K562 (cell line): Measurements from ENCODE around the gene GRAMD1B. TPM values are rescaled to one million over a fixed set of nuclear protein-coding genes. Genes with fewer than 3 reads are reported as not detected.

Experiments used
- ATAC-seq: fragments of 200-7000 bp; cut with Tn5 transposase; 3 replicates; pipeline ENCODE4 v1.9.1; 2020; ENCODE audit warnings: moderate library complexity
- BruUV-seq: library from RNA; stranded (reverse); fragments of 400-500 nt; replicated peaks from 2 replicates; lab custom pipeline; 2021; lab: Mats Ljungman, UMichigan
- CTCF ChIA-PET: fragments of 300-600 bp; formaldehyde crosslinking; extraction: SDS; loops from one replicate; lab custom pipeline; 2021; ENCODE audit warnings: low intra/inter-chr PET ratio; lab: Yijun Ruan, JAX
- POLR2A ChIA-PET: fragments of 300-600, 350-650 bp; sonication (Branson Sonifier 250); formaldehyde crosslinking; extraction: SDS; loops from one replicate; lab custom pipeline; 2021; ENCODE audit warnings: antibody characterized with exemption, inconsistent platforms; lab: Yijun Ruan, JAX
- DNase-seq, 4 experiments: peaks; one replicate each; pipeline versions ENCODE4 v3.0.0 to v3.0.0-alpha.2; 2011 to 2018; ENCODE audit warnings: low spot score in 3 of 4, mixed read lengths in 3 of 4; ENCODE audit errors: extremely low read depth in 1 of 4
- FAIRE-seq: peaks from 2 replicates; lab custom pipeline; 2011; peaks lifted over from hg19 to GRCh38; lab: Jason Lieb, UNC
- H2AFZ ChIP-seq: 2 replicates; pipeline ENCODE4 v1.6.0; 2011; ENCODE audit warnings: low read depth, low read length, control low read depth, inconsistent platforms
- H3K27ac ChIP-seq: fragments of 200-600 bp; 3 replicates; pipeline ENCODE4 v1.8.0; 2011; ENCODE audit warnings: low read depth, mild to moderate bottlenecking, control low read depth, inconsistent platforms, low read length, moderate library complexity, mixed read lengths; ENCODE audit errors: extremely low read depth
- H3K27me3 ChIP-seq, 2 experiments: fragments of 300-600 bp in 1 of 2; 2 replicates in 1 of 2; 3 replicates in 1 of 2; pipeline versions ENCODE4 v1.6.0 to v1.8.0; 2011; ENCODE audit warnings: inconsistent platforms in 2 of 2, low read length in 2 of 2, mild to moderate bottlenecking in 1 of 2, mixed read lengths in 1 of 2, moderate library complexity in 1 of 2; ENCODE audit not compliant: control insufficient read depth in 2 of 2, insufficient read depth in 2 of 2
- H3K36me3 ChIP-seq: fragments of 300-600 bp; 3 replicates; pipeline ENCODE4 v1.8.0; 2011; ENCODE audit warnings: mild to moderate bottlenecking, low read length, inconsistent platforms; ENCODE audit not compliant: control insufficient read depth, insufficient read depth
- H3K4me1 ChIP-seq, 2 experiments: fragments of 200-600 bp in 1 of 2; replicated peaks in 1 of 2; 2 replicates in 1 of 2; 3 replicates in 1 of 2; pipeline versions ENCODE4 v1.5.1 to v1.8.0; 2011; ENCODE audit warnings: inconsistent platforms in 2 of 2, low read length in 2 of 2, mild to moderate bottlenecking in 1 of 2, mixed read lengths in 1 of 2, moderate library complexity in 1 of 2; ENCODE audit not compliant: control insufficient read depth in 2 of 2, insufficient read depth in 2 of 2
- H3K4me2 ChIP-seq: 2 replicates; pipeline ENCODE4 v1.6.1; 2011; ENCODE audit warnings: low read length, control low read depth, inconsistent platforms, mixed read lengths; ENCODE audit not compliant: insufficient read depth
- H3K4me3 ChIP-seq: fragments of 200-600 bp; sonication (generic), shearing (Covaris generic); 2 replicates; pipeline ENCODE4 v1.5.1; 2016; ENCODE audit warnings: control low read depth, inconsistent platforms
- H3K79me2 ChIP-seq: fragments of 200-600 bp; 3 replicates; pipeline ENCODE4 v1.8.0; 2011; ENCODE audit warnings: low read length, inconsistent platforms; ENCODE audit not compliant: control insufficient read depth, insufficient read depth
- H3K9ac ChIP-seq, 2 experiments: 2 replicates each; pipeline versions ENCODE4 v1.6.0 to v1.6.1; 2011; ENCODE audit warnings: low read depth in 2 of 2, low read length in 2 of 2, control low read depth in 1 of 2, inconsistent platforms in 1 of 2, mild to moderate bottlenecking in 1 of 2, mixed read lengths in 1 of 2; ENCODE audit not compliant: insufficient read depth in 1 of 2
- H3K9me1 ChIP-seq: one replicate; pipeline ENCODE4 v1.6.0; 2011; ENCODE audit warnings: inconsistent platforms, mild to moderate bottlenecking, low read length, moderate library complexity; ENCODE audit not compliant: control insufficient read depth, insufficient read depth
- H3K9me3 ChIP-seq: replicated peaks from 2 replicates; pipeline ENCODE4 v1.5.1; 2011; ENCODE audit warnings: low read depth, low read length, inconsistent platforms; ENCODE audit not compliant: control insufficient read depth, insufficient read depth
- H4K20me1 ChIP-seq: replicated peaks from 2 replicates; pipeline ENCODE4 v1.6.1; 2011; ENCODE audit warnings: low read length, inconsistent platforms, mixed read lengths; ENCODE audit not compliant: control insufficient read depth, insufficient read depth
- C11orf30 ChIP-seq: fragments of 450-650 bp; IDR thresholded peaks from 2 replicates; pipeline ENCODE4 v1.6.1; 2016; ENCODE audit warnings: low read depth, mild to moderate bottlenecking
- CBX5 ChIP-seq: IDR thresholded peaks from 2 replicates; pipeline ENCODE4 v1.6.1; 2014; ENCODE audit warnings: low read depth, borderline replicate concordance
- CLOCK ChIP-seq: fragments of 250-450 bp; sonication (Bioruptor Pico); IDR thresholded peaks from 2 replicates; pipeline ENCODE4 v1.4.0; 2020; ENCODE audit warnings: mild to moderate bottlenecking, moderate library complexity, borderline replicate concordance
- EHMT2 ChIP-seq: fragments of 450-650 bp; IDR thresholded peaks from 2 replicates; pipeline ENCODE4 v1.6.1; 2018; ENCODE audit warnings: antibody characterized with exemption
- FOXK2 ChIP-seq, 2 experiments: fragments of 450-650 bp; IDR thresholded peaks in 1 of 2; conservative IDR thresholded peaks in 1 of 2; 2 replicates each; pipeline ENCODE4 v1.6.1; 2016; ENCODE audit warnings: low read depth in 2 of 2, mild to moderate bottlenecking in 1 of 2
- MXI1 ChIP-seq: IDR thresholded peaks from 2 replicates; pipeline ENCODE4 v1.6.1; 2011; ENCODE audit warnings: low read depth, mild to moderate bottlenecking, improper control_type of control experiment, low read length
- POLR3G ChIP-seq: IDR thresholded peaks from 2 replicates; pipeline ENCODE4 v1.6.1; 2011; ENCODE audit not compliant: insufficient read length, insufficient replicate concordance; ENCODE audit errors: extremely low read depth
- RCOR1 ChIP-seq, 2 experiments: IDR thresholded peaks; 2 replicates each; pipeline ENCODE4 v1.6.1; 2012; ENCODE audit warnings: low read depth in 2 of 2, low read length in 2 of 2, borderline replicate concordance in 1 of 2, improper control_type of control experiment in 1 of 2
- TCF7L2 ChIP-seq: fragments of 150-350 bp; IDR thresholded peaks from 2 replicates; pipeline ENCODE4 v1.6.1; 2016; ENCODE audit warnings: low read depth, mild to moderate bottlenecking, low read length, moderate library complexity
- ZNF143 ChIP-seq: sonication (generic); formaldehyde crosslinking; IDR thresholded peaks from 2 replicates; pipeline ENCODE4 v1.9.0; 2022; ENCODE audit warnings: mild to moderate bottlenecking, missing genetic modification reagents
- ZNF239 ChIP-seq: fragments of 250-450 bp; sonication (Bioruptor Pico); IDR thresholded peaks from 2 replicates; pipeline ENCODE4 v1.4.0; 2020; ENCODE audit warnings: mild to moderate bottlenecking
- WGBS: fragments of 100-300 bp; shearing (Covaris generic); methylation state at CpG from one replicate; pipeline ENCODE4 v1.1.6; 2016; ENCODE audit warnings: low coverage, mixed read lengths; ENCODE audit not compliant: insufficient coverage; ENCODE audit errors: missing lambda C conversion rate; 5-methylcytosine and 5-hydroxymethylcytosine counted together
- in situ Hi-C: fragments of 300-500 bp; cut with MboI; formaldehyde crosslinking; loops from 4 replicates; pipeline ENCODE4 v1.15.0; 2018; ENCODE audit warnings: inconsistent platforms, mixed read lengths
- intact Hi-C: fragments of 100-400 bp; cut with micrococcal nuclease; formaldehyde crosslinking; loops from 2 replicates; pipeline ENCODE4 v1.14.2; 2022
- polyA plus RNA-seq, 8 experiments: library from polyadenylated mRNA; depleted of rRNA in 4 of 8; stranded (reverse) in 5 of 8; unstranded in 3 of 8; fragments of >200 nt; fragmentation: Nextera tagmentation in 2 of 8; fragmentation: Illumina TruSeq in 1 of 8; extraction: Ambion mirVana in 2 of 8; extraction: Trizol in 1 of 8; gene quantifications; 2 replicates each; pipeline versions ENCODE4 v1.2.1 to v1.2.3, GENCODE V29; 2011 to 2014; ENCODE audit warnings: inconsistent platforms in 1 of 8, missing spikeins in 1 of 8
- total RNA-seq, 7 experiments: library from RNA; depleted of rRNA in 6 of 7; stranded (reverse); fragments of >200 nt in 6 of 7; fragmentation: Illumina TruSeq in 2 of 7; extraction: Trizol in 2 of 7; gene quantifications; 2 replicates each; pipeline versions ENCODE4 v1.2.1 to v1.2.3, GENCODE V29; 2011 to 2021; ENCODE audit warnings: low replicate concordance in 1 of 7

The GRAMD1B gene
- total and polyA plus RNA-seq, 9 of the 15 experiments (the other 6 are each of a cell fraction or from before 2014, with no cell fraction given), result 0.31 TPM; not detected in 8

- BruUV-seq, result no TSS peak
- Histone ChIP-seq H4K20me1 (no peaks in the 10 kb centered on the region), H3K4me3 (no peak overlapping the region), H3K9me3 (no peaks in the 10 kb centered on the region), H3K4me2 (no peak overlapping the region), H3K27ac (no peak overlapping the region), H3K27me3 (peaks cover 0 to 11% of the 10 kb centered on the region in 2 experiments; a peak in 2 of 5 replicates), H2AFZ (no peak overlapping the region), H3K9me1 (no peaks in the 10 kb centered on the region), H3K36me3 (no peaks in the 10 kb centered on the region), H3K9ac (no peak overlapping the region), H3K79me2 (no peaks in the 10 kb centered on the region), H3K4me1 (no peaks in the 10 kb centered on the region)
- FAIRE-seq (no peak), DNase-seq (no peak), ATAC-seq (no peak)
- ChIA-PET POLR2A (no interaction called here), CTCF (no interaction called here)
- in situ Hi-C loops, result no loop called here
- WGBS, result 0% methylated on average over 5 of the region's 5 CpGs
- TF ChIP-seq POLR3G (no peak), MXI1 (no peak), TCF7L2 (no peak), ZNF239 (no peak), RCOR1 (IDR thresholded peaks at IDR 0.05; ENCODE audit: borderline replicate concordance in 1 of 2, low read depth in 2 of 2, low read length in 2 of 2) (no peak), CBX5 (no peak), CLOCK (CRISPR knock-in tag) (no peak), FOXK2 (conservative IDR thresholded peaks at IDR 0.05 in 1 of 2, IDR thresholded peaks at IDR 0.05 in 1 of 2; ENCODE audit: low read depth in 2 of 2) (no peak), EHMT2 (no peak), C11orf30 (no peak), ZNF143 (no peak)
- intact Hi-C loops, result no loop called here
Measured at GRCh38 chr11:123405123-123405592, 24.9 kb upstream of the GRAMD1B start.
